WTC11 (cell line): ENCODE measurements around the gene RAB40B. TPM values are rescaled to one million over a fixed set of nuclear protein-coding genes. Genes with fewer than 3 reads are reported as not detected.

Experiments
- ATAC-seq: fragments of 200-7000 bp; cut with Tn5 transposase; 2 replicates; pipeline ENCODE4 v1.10.0; 2021; ENCODE audit warnings: mild to moderate bottlenecking, moderate library complexity
- CTCF ChIA-PET: fragments of 300-600 bp; sonication (Branson Sonifier 250); formaldehyde crosslinking; loops from one replicate; lab custom pipeline; 2021; ENCODE audit warnings: antibody characterized with exemption; lab: Charles Lee
- POLR2A ChIA-PET: fragments of 350-600 bp; sonication (Branson Sonifier 250); formaldehyde crosslinking; loops from one replicate; lab custom pipeline; 2021; ENCODE audit warnings: antibody characterized with exemption; lab: Charles Lee
- DNase-seq: peaks from one replicate; pipeline ENCODE4 v3.0.0; 2021; ENCODE audit warnings: low spot score
- H3K27ac Mint-ChIP-seq: 2 replicates; pipeline ENCODE4 v1.8.0; 2021; ENCODE audit warnings: mixed read lengths
- H3K27me3 Mint-ChIP-seq: 2 replicates; pipeline ENCODE4 v1.8.0; 2021; ENCODE audit warnings: low read depth, mild to moderate bottlenecking, moderate library complexity, mixed read lengths
- H3K36me3 Mint-ChIP-seq: 2 replicates; pipeline ENCODE4 v1.8.0; 2021; ENCODE audit warnings: mixed read lengths
- H3K4me1 Mint-ChIP-seq: 2 replicates; pipeline ENCODE4 v1.8.0; 2022; ENCODE audit warnings: mixed read lengths
- H3K4me3 Mint-ChIP-seq: 2 replicates; pipeline ENCODE4 v1.8.0; 2021; ENCODE audit warnings: mild to moderate bottlenecking, moderate library complexity, mixed read lengths
- H3K9me3 Mint-ChIP-seq: 2 replicates; pipeline ENCODE4 v1.8.0; 2021; ENCODE audit warnings: mixed read lengths
- ARID4B ChIP-seq: sonication (generic); formaldehyde crosslinking; IDR thresholded peaks from 2 replicates; pipeline ENCODE4 v1.8.0; 2023; ENCODE audit warnings: missing genetic modification reagents, mild to moderate bottlenecking, borderline replicate concordance
- CREM ChIP-seq: sonication (generic); formaldehyde crosslinking; IDR thresholded peaks from 2 replicates; pipeline ENCODE4 v1.8.1; 2022; ENCODE audit warnings: mild to moderate bottlenecking, missing genetic modification reagents, moderate library complexity
- E2F1 ChIP-seq: sonication (generic); formaldehyde crosslinking; IDR thresholded peaks from 2 replicates; pipeline ENCODE4 v1.8.0; 2022; ENCODE audit warnings: mild to moderate bottlenecking, missing genetic modification reagents
- GTF2I ChIP-seq: fragments of 250-450 bp; sonication (Bioruptor Pico); conservative IDR thresholded peaks from 2 replicates; pipeline ENCODE4 v1.4.0; 2021; ENCODE audit warnings: mild to moderate bottlenecking
- KAT7 ChIP-seq: sonication (generic); formaldehyde crosslinking; IDR thresholded peaks from 2 replicates; pipeline ENCODE4 v1.8.1; 2023; ENCODE audit warnings: missing genetic modification reagents, mild to moderate bottlenecking, borderline replicate concordance
- NFE2L1 ChIP-seq: sonication (generic); formaldehyde crosslinking; IDR thresholded peaks from 2 replicates; pipeline ENCODE4 v1.8.1; 2023; ENCODE audit warnings: missing genetic modification reagents
- PRDM15 ChIP-seq: sonication (generic); formaldehyde crosslinking; IDR thresholded peaks from 2 replicates; pipeline ENCODE4 v1.8.0; 2022; ENCODE audit warnings: missing genetic modification reagents
- RELA ChIP-seq: sonication (generic); formaldehyde crosslinking; IDR thresholded peaks from 2 replicates; pipeline ENCODE4 v1.8.1; 2022; ENCODE audit warnings: missing genetic modification reagents, mild to moderate bottlenecking, borderline replicate concordance
- SMAD3 ChIP-seq: sonication (generic); formaldehyde crosslinking; IDR thresholded peaks from 2 replicates; pipeline ENCODE4 v1.8.0; 2022; ENCODE audit warnings: missing genetic modification reagents, mild to moderate bottlenecking, borderline replicate concordance
- SMAD4 ChIP-seq: sonication (generic); formaldehyde crosslinking; IDR thresholded peaks from 2 replicates; pipeline ENCODE4 v1.8.0; 2022; ENCODE audit warnings: mild to moderate bottlenecking, missing genetic modification reagents
- USF2 ChIP-seq: sonication (generic); formaldehyde crosslinking; IDR thresholded peaks from 2 replicates; pipeline ENCODE4 v1.8.1; 2023; ENCODE audit warnings: mild to moderate bottlenecking, missing genetic modification reagents, moderate library complexity
- total RNA-seq: library from RNA; stranded (reverse); gene quantifications from 3 replicates; pipeline ENCODE4 v1.2.3, GENCODE V29; 2021

RAB40B gene
- total RNA-seq, 1 experiment from 2014 or later: 3.1 TPM

- no peak for ATAC-seq
Observed at GRCh38 chr17:82650723-82651122, 47.8 kb downstream of the RAB40B start.

More at GRCh38 chr17:82650723-82651122, 47.8 kb downstream of the RAB40B start:
- Mint-ChIP-seq H3K9me3 (no peaks in the 10 kb centered on the region), H3K36me3 (no peaks in the 10 kb centered on the region), H3K27ac (no peak overlapping the region), H3K4me1 (peaks cover 16% of the 10 kb centered on the region), H3K27me3 (peaks cover 8% of the 10 kb centered on the region), H3K4me3 (no peak overlapping the region)
- ChIA-PET CTCF (no interaction called here), POLR2A (no interaction called here)
- TF ChIP-seq E2F1 (CRISPR knock-in tag) (no peak), ARID4B (no peak), CREM (no peak), KAT7 (CRISPR knock-in tag) (no peak), USF2 (no peak), NFE2L1 (CRISPR knock-in tag) (no peak), SMAD4 (CRISPR knock-in tag) (no peak), RELA (CRISPR knock-in tag) (no peak), SMAD3 (CRISPR knock-in tag) (no peak), GTF2I (no peak), PRDM15 (CRISPR knock-in tag) (no peak)
- DNase-seq: no peak
